HepG2 (cell line): ENCODE measurements around the gene HACD1. TPM values are rescaled to one million over a fixed set of nuclear protein-coding genes. Genes with fewer than 3 reads are reported as not detected.

Experiments
- CHCHD3 ChIP-seq: sonication (generic); formaldehyde crosslinking; IDR thresholded peaks from 2 replicates; pipeline ENCODE4 v1.8.0; 2022; ENCODE audit warnings: mild to moderate bottlenecking, missing genetic modification reagents, moderate library complexity
- FOXO4 ChIP-seq: sonication (generic); formaldehyde crosslinking; conservative IDR thresholded peaks from 2 replicates; pipeline ENCODE4 v1.8.1; 2023; ENCODE audit warnings: missing genetic modification reagents
- KIAA2018 ChIP-seq: sonication (generic); formaldehyde crosslinking; IDR thresholded peaks from 2 replicates; pipeline ENCODE4 v1.5.0; 2020; ENCODE audit warnings: mild to moderate bottlenecking, missing genetic modification reagents, borderline replicate concordance
- POGZ ChIP-seq: sonication (generic); formaldehyde crosslinking; IDR thresholded peaks from 2 replicates; pipeline ENCODE4 v1.4.0; 2020; ENCODE audit warnings: mild to moderate bottlenecking, missing genetic modification reagents
- SKI ChIP-seq: fragments of 450-650 bp; IDR thresholded peaks from one replicate; pipeline ENCODE4 v1.6.1; 2018; ENCODE audit warnings: mild to moderate bottlenecking; ENCODE audit not compliant: partially characterized antibody
- STAG1 ChIP-seq: sonication (generic); formaldehyde crosslinking; IDR thresholded peaks from 2 replicates; pipeline ENCODE4 v1.4.0; 2020; ENCODE audit warnings: missing genetic modification reagents
- U2AF1 ChIP-seq: fragments of 200-400 bp; formaldehyde crosslinking; optimal IDR thresholded peaks from 2 replicates; pipeline ENCODE3; 2017; ENCODE audit warnings: mild to moderate bottlenecking, low read depth, low read length
- ZNF121 ChIP-seq: sonication (generic); formaldehyde crosslinking; IDR thresholded peaks from 2 replicates; pipeline ENCODE4 v1.5.0; 2020; ENCODE audit warnings: mild to moderate bottlenecking, missing genetic modification reagents
- ZNF441 ChIP-seq: sonication (generic); formaldehyde crosslinking; IDR thresholded peaks from 2 replicates; pipeline ENCODE4 v1.7.0; 2021; ENCODE audit warnings: missing genetic modification reagents, borderline replicate concordance
- polyA plus RNA-seq, 8 experiments: library from polyadenylated mRNA; depleted of rRNA in 3 of 8; stranded (reverse) in 7 of 8; unstranded in 1 of 8; fragments of >200 nt; fragmentation: Illumina TruSeq in 4 of 8; extraction: Trizol in 4 of 8; gene quantifications; 2 replicates each; pipeline versions ENCODE4 v1.2.1 to v1.2.3, GENCODE V29; 2011 to 2016; ENCODE audit warnings: low read depth in 4 of 8, missing spikeins in 1 of 8, mixed read lengths in 1 of 8; ENCODE audit not compliant: insufficient read depth in 1 of 8
- total RNA-seq, 5 experiments: library from RNA; depleted of rRNA; stranded (reverse); fragments of >200 nt; fragmentation: Illumina TruSeq; extraction: Trizol; gene quantifications; 2 replicates each; pipeline ENCODE4 v1.2.3, GENCODE V29; 2016; ENCODE audit warnings: low read depth in 1 of 5
- TF ChIP-seq, protein P1 (sequence below): sonication (generic); formaldehyde crosslinking; IDR thresholded peaks from 2 replicates; pipeline ENCODE4 v1.4.0; 2020; ENCODE audit warnings: mild to moderate bottlenecking, missing genetic modification reagents

The HACD1 gene
- total and polyA plus RNA-seq, 2 of the 13 experiments (the other 11 are each of a cell fraction or from before 2014, with no cell fraction given): 43.4 to 47.6 TPM

GRCh38 chr10:17617031-17617911 is at the start of gene HACD1 (continued):
- TF ChIP-seq, protein P1, sequence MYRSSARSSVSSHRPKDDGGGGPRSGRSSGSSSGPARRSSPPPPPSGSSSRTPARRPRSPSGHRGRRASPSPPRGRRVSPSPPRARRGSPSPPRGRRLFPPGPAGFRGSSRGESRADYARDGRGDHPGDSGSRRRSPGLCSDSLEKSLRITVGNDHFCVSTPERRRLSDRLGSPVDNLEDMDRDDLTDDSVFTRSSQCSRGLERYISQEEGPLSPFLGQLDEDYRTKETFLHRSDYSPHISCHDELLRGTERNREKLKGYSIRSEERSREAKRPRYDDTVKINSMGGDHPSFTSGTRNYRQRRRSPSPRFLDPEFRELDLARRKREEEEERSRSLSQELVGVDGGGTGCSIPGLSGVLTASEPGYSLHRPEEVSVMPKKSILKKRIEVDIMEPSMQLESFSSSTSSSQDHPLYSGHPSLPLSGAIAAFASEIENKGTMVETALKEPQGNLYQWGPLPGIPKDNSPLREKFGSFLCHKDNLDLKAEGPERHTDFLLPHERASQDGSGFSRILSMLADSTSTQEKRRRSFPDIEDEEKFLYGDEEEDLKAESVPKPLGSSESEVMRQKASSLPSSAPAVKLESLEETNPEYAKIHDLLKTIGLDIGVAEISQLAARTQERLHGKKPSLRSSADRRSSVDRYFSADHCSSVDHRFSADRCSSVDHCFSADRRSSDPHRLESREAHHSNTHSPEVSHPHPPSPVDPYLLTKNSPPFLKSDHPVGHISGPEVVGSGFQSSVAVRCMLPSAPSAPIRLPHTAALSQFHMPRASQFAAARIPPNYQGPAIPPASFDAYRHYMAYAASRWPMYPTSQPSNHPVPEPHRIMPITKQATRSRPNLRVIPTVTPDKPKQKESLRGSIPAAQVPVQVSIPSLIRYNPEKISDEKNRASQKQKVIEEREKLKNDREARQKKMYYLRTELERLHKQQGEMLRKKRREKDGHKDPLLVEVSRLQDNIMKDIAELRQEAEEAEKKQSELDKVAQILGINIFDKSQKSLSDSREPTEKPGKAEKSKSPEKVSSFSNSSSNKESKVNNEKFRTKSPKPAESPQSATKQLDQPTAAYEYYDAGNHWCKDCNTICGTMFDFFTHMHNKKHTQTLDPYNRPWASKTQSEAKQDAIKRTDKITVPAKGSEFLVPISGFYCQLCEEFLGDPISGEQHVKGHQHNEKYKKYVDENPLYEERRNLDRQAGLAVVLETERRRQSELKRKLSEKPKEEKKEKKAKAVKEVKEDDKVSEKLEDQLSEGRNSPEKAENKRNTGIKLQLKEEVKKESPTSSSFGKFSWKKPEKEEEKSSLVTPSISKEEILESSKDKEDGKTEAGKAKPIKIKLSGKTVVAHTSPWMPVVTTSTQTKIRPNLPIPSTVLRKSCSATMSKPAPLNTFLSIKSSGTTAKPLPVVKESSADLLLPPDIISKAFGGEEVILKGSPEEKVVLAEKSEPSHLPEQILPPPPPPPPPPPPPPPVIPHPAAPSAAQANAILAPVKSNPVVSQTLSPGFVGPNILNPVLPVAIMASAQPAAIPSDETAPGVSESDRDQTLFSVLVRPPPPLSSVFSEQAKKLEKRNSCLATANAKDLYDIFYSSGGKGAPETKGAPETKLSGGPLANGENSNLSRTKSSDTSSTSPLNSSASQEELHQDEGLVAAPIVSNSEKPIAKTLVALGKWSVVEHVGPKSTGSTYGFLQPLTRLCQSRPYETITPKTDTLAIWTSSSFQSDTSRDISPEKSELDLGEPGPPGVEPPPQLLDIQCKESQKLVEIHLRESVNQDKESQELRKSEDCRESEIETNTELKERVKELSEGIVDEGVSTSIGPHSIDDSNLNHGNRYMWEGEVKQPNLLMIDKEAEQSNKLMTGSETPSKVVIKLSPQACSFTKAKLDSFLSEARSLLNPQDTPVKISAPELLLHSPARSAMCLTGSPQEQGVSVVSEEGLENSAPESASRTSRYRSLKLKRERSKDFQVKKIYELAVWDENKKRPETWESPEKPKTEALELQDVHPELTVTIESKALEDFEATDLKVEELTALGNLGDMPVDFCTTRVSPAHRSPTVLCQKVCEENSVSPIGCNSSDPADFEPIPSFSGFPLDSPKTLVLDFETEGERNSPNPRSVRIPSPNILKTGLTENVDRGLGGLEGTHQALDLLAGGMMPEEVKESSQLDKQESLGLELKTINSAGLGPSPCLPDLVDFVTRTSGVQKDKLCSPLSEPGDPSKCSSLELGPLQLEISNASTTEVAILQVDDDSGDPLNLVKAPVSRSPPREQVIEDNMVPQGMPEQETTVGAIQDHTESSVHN: no peak
- TF ChIP-seq FOXO4 (CRISPR knock-in tag): no peak
- no peak for TF ChIP-seq KIAA2018
- TF ChIP-seq POGZ (CRISPR knock-in tag): peak; percentile 66; the same call in 1 of the 2 replicates
- peak; percentile 13 for TF ChIP-seq SKI
- TF ChIP-seq CHCHD3: no peak
- no peak for TF ChIP-seq U2AF1
- TF ChIP-seq ZNF441 (CRISPR knock-in tag): peak; percentile 69; the same call in 1 of the 2 replicates
- peak; percentile 35; the same call in 1 of the 2 replicates for TF ChIP-seq ZNF121 (CRISPR knock-in tag)
- peak; percentile 48 for TF ChIP-seq STAG1
